ENCODE results near the gene TSPAN5. TPM values are rescaled to one million over a fixed set of nuclear protein-coding genes. Genes with fewer than 3 reads are reported as not detected.
A peak's percentile ranks its signal among the peaks of the same experiment; 100 is the strongest.

The TSPAN5 gene
- total RNA-seq, 1 donor from 2014 or later = 61.4 TPM

DNA sequence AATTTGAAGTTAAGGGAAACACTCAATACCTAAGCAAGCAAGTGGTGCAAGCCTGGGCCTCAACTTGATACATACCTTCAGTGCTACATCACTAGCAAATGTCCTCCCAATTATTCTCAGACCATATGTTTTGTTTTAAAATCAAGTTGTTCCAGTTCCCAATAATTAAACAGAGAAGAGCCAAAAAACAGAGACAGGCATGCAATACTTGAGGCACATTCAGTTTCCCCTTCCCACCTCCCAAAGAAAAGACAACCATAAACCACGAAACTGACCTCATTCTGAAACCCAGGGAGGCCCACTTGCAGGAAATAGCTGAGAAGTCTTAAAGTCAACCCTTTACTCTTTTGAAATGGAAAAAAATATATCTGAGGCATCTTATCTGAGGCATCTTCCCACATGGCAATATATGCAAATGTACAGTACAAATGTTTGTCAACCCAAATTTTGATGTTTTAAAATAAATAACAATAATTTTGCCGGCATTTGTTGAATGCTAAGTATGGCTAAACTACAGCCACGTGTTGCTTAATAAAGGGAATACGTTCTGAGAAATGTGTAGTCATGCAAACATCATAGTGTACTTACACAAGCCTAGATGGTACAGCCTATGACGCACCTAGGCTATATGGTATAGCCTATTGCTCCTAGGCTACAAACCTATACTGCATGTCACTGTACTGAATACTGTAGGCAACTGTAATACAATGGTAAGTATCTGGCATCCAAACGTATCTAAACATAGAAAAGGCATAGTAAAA lies 147.5 kb downstream of the TSPAN5 start:
- Mint-ChIP-seq H3K4me3 (ENCODE audit: unreplicated experiment) (peak overlapping the region; percentile 67), H3K4me1 (ENCODE audit: low read depth, unreplicated experiment) (peaks cover 78% of the 10 kb centered on the region), H3K36me3 (ENCODE audit: low read depth, unreplicated experiment) (peaks cover 5% of the 10 kb centered on the region), H3K9me3 (ENCODE audit: unreplicated experiment) (no peaks in the 10 kb centered on the region), H3K27me3 (ENCODE audit: low read depth, unreplicated experiment) (no peaks in the 10 kb centered on the region), H3K27ac (ENCODE audit: unreplicated experiment) (peak overlapping the region; percentile 95)
- peak overlapping the region; percentile 68 for H3K27ac ChIP-seq (ENCODE audit: low read depth, low read length)
- DNase-seq (ENCODE audit: low read depth) (peak; percentile 94), FAIRE-seq (peak; percentile 64)
- no peak overlapping the region for H2AFZ ChIP-seq (ENCODE audit: low read depth, low read length)
- TF ChIP-seq, protein P1, sequence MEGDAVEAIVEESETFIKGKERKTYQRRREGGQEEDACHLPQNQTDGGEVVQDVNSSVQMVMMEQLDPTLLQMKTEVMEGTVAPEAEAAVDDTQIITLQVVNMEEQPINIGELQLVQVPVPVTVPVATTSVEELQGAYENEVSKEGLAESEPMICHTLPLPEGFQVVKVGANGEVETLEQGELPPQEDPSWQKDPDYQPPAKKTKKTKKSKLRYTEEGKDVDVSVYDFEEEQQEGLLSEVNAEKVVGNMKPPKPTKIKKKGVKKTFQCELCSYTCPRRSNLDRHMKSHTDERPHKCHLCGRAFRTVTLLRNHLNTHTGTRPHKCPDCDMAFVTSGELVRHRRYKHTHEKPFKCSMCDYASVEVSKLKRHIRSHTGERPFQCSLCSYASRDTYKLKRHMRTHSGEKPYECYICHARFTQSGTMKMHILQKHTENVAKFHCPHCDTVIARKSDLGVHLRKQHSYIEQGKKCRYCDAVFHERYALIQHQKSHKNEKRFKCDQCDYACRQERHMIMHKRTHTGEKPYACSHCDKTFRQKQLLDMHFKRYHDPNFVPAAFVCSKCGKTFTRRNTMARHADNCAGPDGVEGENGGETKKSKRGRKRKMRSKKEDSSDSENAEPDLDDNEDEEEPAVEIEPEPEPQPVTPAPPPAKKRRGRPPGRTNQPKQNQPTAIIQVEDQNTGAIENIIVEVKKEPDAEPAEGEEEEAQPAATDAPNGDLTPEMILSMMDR (IDR thresholded peaks at IDR 0.05; ENCODE audit: insufficient read depth, low read depth, low read length) = no peak
- no peak for TF ChIP-seq EZH2 (IDR thresholded peaks at IDR 0.05; ENCODE audit: insufficient read depth, low read length)
- H3K9ac ChIP-seq (ENCODE audit: low read length) = peak overlapping the region; percentile 66
- H4K20me1 ChIP-seq (ENCODE audit: insufficient read depth, low read length) = no peaks in the 10 kb centered on the region
- H3K4me1 ChIP-seq (ENCODE audit: insufficient read depth, low read length) = peaks cover 47% of the 10 kb centered on the region
- H3K79me2 ChIP-seq (ENCODE audit: insufficient read depth, low read length) = peaks cover 90% of the 10 kb centered on the region
- H3K27me3 ChIP-seq (ENCODE audit: insufficient read depth, low read length) = no peaks in the 10 kb centered on the region
- H3K9me3 ChIP-seq (ENCODE audit: insufficient read depth, low read depth, low read length) = no peaks in the 10 kb centered on the region
- no peak overlapping the region for H3K4me3 ChIP-seq (ENCODE audit: insufficient read depth, low read depth, low read length)
- peaks cover 4% of the 10 kb centered on the region for H3K36me3 ChIP-seq (ENCODE audit: insufficient read depth, low read length)
- peak overlapping the region; percentile 64 for H3K4me2 ChIP-seq (ENCODE audit: low read length)

DNA sequence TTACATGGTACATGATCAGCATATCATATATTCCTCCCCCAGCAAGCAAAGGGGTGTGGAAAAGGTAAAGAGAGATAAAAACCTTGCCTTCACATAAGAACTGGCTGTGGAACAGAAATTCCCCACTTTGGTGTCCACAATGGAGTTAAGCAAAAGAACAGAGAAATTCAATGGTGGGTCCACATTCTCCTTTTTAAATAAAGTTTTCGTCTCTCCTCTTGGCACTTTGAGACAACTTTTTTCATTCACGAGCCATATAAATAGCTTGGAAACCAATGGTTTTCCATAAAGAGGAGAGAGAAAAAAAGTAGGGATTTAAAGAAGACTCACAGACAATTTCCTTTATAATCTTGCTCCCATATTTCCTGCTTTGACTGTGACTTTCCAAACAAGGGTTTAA lies 148.1 kb downstream of the TSPAN5 start:
- H4K20me1 ChIP-seq (ENCODE audit: insufficient read depth, low read length) = no peaks in the 10 kb centered on the region
- peak overlapping the region; percentile 66 for H3K9ac ChIP-seq (ENCODE audit: low read length)
- H2AFZ ChIP-seq (ENCODE audit: low read depth, low read length) = no peak overlapping the region
- H3K9me3 ChIP-seq (ENCODE audit: insufficient read depth, low read depth, low read length) = no peaks in the 10 kb centered on the region
- peaks cover 41% of the 10 kb centered on the region for H3K4me1 ChIP-seq (ENCODE audit: insufficient read depth, low read length)
- H3K36me3 ChIP-seq (ENCODE audit: insufficient read depth, low read length) = peaks cover 7% of the 10 kb centered on the region
- H3K27ac ChIP-seq (ENCODE audit: low read depth, low read length) = peak overlapping the region; percentile 68
- FAIRE-seq = no peak
- peak overlapping the region; percentile 64 for H3K4me2 ChIP-seq (ENCODE audit: low read length)
- no peak for TF ChIP-seq EZH2 (IDR thresholded peaks at IDR 0.05; ENCODE audit: insufficient read depth, low read length)
- no peaks in the 10 kb centered on the region for H3K27me3 Mint-ChIP-seq (ENCODE audit: low read depth, unreplicated experiment)
- H3K79me2 ChIP-seq (ENCODE audit: insufficient read depth, low read length) = peaks cover 90% of the 10 kb centered on the region
- H3K4me1 Mint-ChIP-seq (ENCODE audit: low read depth, unreplicated experiment) = peaks cover 77% of the 10 kb centered on the region
- peak overlapping the region; percentile 95 for H3K27ac Mint-ChIP-seq (ENCODE audit: unreplicated experiment)
- H3K27me3 ChIP-seq (ENCODE audit: insufficient read depth, low read length) = no peaks in the 10 kb centered on the region
- peak overlapping the region; percentile 67 for H3K4me3 Mint-ChIP-seq (ENCODE audit: unreplicated experiment)
- peaks cover 5% of the 10 kb centered on the region for H3K36me3 Mint-ChIP-seq (ENCODE audit: low read depth, unreplicated experiment)
- no peaks in the 10 kb centered on the region for H3K9me3 Mint-ChIP-seq (ENCODE audit: unreplicated experiment)
- H3K4me3 ChIP-seq (ENCODE audit: insufficient read depth, low read depth, low read length) = no peak overlapping the region
- no peak for DNase-seq (ENCODE audit: low read depth)

DNA sequence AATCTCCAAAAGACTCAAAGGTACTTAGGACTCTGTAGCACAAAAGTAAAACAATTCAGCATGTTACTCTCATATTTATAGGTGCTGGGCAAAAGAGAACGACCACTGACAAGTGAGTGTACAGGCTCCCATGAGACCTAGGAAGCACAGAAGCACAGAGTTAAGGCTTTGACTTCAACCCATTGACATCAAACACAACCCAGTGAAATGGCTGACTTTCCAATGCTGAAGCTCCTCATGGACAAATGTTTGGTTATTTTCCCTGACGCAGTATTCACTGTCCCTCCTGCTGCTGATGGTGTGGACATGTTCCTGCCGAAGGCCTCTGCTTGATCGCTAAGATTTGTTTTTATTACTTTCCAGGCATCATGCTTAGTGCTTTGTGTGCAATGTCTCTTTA lies 148.7 kb downstream of the TSPAN5 start:
- H3K9me3 ChIP-seq (ENCODE audit: insufficient read depth, low read depth, low read length) = no peaks in the 10 kb centered on the region
- H3K9ac ChIP-seq (ENCODE audit: low read length) = peak overlapping the region; percentile 66
- H3K27ac ChIP-seq (ENCODE audit: low read depth, low read length) = peak overlapping the region; percentile 68
- FAIRE-seq (no peak), DNase-seq (ENCODE audit: low read depth) (no peak)
- H3K79me2 ChIP-seq (ENCODE audit: insufficient read depth, low read length) = peaks cover 89% of the 10 kb centered on the region
- H3K4me3 Mint-ChIP-seq (ENCODE audit: unreplicated experiment) = no peak overlapping the region
- peaks cover 35% of the 10 kb centered on the region for H3K4me1 ChIP-seq (ENCODE audit: insufficient read depth, low read length)
- no peak overlapping the region for H2AFZ ChIP-seq (ENCODE audit: low read depth, low read length)
- peaks cover 7% of the 10 kb centered on the region for H3K36me3 Mint-ChIP-seq (ENCODE audit: low read depth, unreplicated experiment)
- H3K27me3 Mint-ChIP-seq (ENCODE audit: low read depth, unreplicated experiment) = no peaks in the 10 kb centered on the region
- peak overlapping the region; percentile 95 for H3K27ac Mint-ChIP-seq (ENCODE audit: unreplicated experiment)
- no peak overlapping the region for H3K4me3 ChIP-seq (ENCODE audit: insufficient read depth, low read depth, low read length)
- peaks cover 10% of the 10 kb centered on the region for H3K36me3 ChIP-seq (ENCODE audit: insufficient read depth, low read length)
- no peaks in the 10 kb centered on the region for H3K27me3 ChIP-seq (ENCODE audit: insufficient read depth, low read length)
- H3K4me2 ChIP-seq (ENCODE audit: low read length) = peak overlapping the region; percentile 64
- TF ChIP-seq, protein P1 (IDR thresholded peaks at IDR 0.05; ENCODE audit: insufficient read depth, low read depth, low read length) = no peak
- no peak for TF ChIP-seq EZH2 (IDR thresholded peaks at IDR 0.05; ENCODE audit: insufficient read depth, low read length)
- H3K4me1 Mint-ChIP-seq (ENCODE audit: low read depth, unreplicated experiment) = peaks cover 73% of the 10 kb centered on the region
- H3K9me3 Mint-ChIP-seq (ENCODE audit: unreplicated experiment) = no peaks in the 10 kb centered on the region
- H4K20me1 ChIP-seq (ENCODE audit: insufficient read depth, low read length) = no peaks in the 10 kb centered on the region
